Subcutaneous abdominal adipose tissue (tissue), 5 donors: ENCODE results near the gene GLCCI1.
A peak's percentile ranks its signal among the peaks of the same experiment; 100 is the strongest.
"Not testable (repeated sequence)": the region's sequence is repeated elsewhere in the genome, so short reads cannot be mapped to it uniquely, and the experiment has no call there.

Source experiments
- H3K27ac ChIP-seq: one replicate; pipeline ENCODE4 v1.7.0; 2013; ENCODE audit warnings: low read depth, mild to moderate bottlenecking, inconsistent platforms, low read length, moderate library complexity
- H3K27me3 ChIP-seq, 5 donors: one replicate each; pipeline ENCODE4 v1.7.0; 2013; ENCODE audit warnings: low read length in 5 of 5, inconsistent platforms in 1 of 5; ENCODE audit not compliant: control insufficient read depth in 5 of 5, insufficient read depth in 4 of 5
- H3K36me3 ChIP-seq, 5 donors: one replicate each; pipeline ENCODE4 v1.7.0; 2013; ENCODE audit warnings: low read length in 5 of 5; ENCODE audit not compliant: control insufficient read depth in 5 of 5, insufficient read depth in 5 of 5
- H3K4me1 ChIP-seq, 5 donors: one replicate each; pipeline ENCODE4 v1.7.0; 2013; ENCODE audit warnings: low read length in 5 of 5, mild to moderate bottlenecking in 3 of 5, moderate library complexity in 1 of 5; ENCODE audit not compliant: control insufficient read depth in 5 of 5, insufficient read depth in 5 of 5
- H3K4me3 ChIP-seq, 5 donors: one replicate each; pipeline ENCODE4 v1.7.0; 2013; ENCODE audit warnings: low read length in 5 of 5, low read depth in 1 of 5
- H3K9ac ChIP-seq, 5 donors: one replicate each; pipeline ENCODE4 v1.7.0; 2013; ENCODE audit warnings: low read length in 5 of 5, mild to moderate bottlenecking in 4 of 5, moderate library complexity in 3 of 5
- H3K9me3 ChIP-seq, 5 donors: one replicate each; pipeline ENCODE4 v1.7.0; 2013; ENCODE audit warnings: low read length in 5 of 5; ENCODE audit not compliant: control insufficient read depth in 5 of 5
- donor health status: healthy.
- donor health status: healthy.
- donor health status: healthy.
- donor health status: healthy.
- donor health status: healthy.

Gene GLCCI1

DNA sequence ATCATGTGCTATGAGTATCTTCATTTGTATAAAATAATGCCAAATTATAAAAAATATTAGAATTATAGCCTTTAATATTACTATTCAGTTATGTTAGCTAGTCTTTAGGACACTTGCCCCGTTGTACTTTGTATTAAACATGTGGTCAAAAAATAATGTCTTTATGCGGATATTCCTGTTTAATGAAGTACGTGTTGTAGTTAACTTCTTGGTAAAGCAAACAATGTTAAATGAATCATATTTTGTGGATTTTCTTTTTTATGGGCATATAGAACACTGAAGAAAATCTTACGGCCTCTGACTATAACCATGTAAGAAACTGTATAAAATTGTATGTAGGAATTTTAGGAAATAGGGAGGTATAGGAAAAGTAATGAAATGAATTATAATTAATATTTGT is 14.3 kb downstream of the GLCCI1 start:
- no peaks in the 10 kb centered on the region for H3K36me3 ChIP-seq
- H3K27ac ChIP-seq, result no peak overlapping the region
- no peak overlapping the region for H3K9ac ChIP-seq
- no peak overlapping the region for H3K4me3 ChIP-seq
- H3K4me1 ChIP-seq, result peaks cover 0 to 27% (median 1%) of the 10 kb centered on the region in 5 donors
- H3K27me3 ChIP-seq, result no peaks in the 10 kb centered on the region
- H3K9me3 ChIP-seq, result no peaks in the 10 kb centered on the region

DNA sequence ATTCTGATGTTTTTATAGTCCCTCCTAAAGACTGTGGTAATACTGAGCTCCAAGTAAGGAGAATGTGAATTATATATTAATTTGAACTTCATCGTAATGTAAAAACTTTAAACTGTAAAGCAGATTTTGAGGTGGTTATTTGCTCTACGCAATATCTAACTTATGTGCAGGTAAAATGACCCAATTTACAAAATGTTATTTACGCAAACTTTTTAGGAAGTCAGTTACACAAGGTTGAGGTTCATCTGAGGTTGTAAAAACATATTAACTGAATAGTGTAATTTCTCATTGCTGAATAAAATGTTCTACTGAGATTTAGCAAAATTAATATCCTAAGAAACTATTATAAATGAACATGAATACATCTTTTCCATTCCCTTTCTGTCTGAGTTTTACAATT is 15.8 kb downstream of the GLCCI1 start:
- Histone ChIP-seq H3K27ac (no peak overlapping the region), H3K4me3 (no peak overlapping the region), H3K9ac (no peak overlapping the region), H3K36me3 (no peaks in the 10 kb centered on the region), H3K27me3 (no peaks in the 10 kb centered on the region), H3K4me1 (peaks cover 0 to 19% (median 6%) of the 10 kb centered on the region in 5 donors), H3K9me3 (no peaks in the 10 kb centered on the region)

DNA sequence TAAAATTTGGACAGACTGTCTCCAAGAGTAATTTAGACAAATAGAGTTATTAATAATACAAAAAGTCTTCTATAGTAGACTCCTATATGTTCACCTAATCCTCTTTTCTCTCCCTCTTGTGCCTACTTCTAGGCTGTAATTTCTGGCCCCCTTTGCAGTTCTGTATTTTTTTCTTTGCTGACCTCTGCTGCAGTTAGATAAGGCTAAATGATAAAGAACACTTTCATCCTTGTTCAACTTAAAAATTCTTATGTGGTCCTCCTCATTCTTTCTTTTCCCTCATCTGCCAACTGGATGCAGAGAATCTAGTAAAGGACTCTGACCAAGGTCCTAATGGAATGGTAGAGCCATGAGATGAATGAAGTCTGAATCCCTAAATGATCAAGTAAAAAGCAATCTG is 20.1 kb downstream of the GLCCI1 start:
- peaks cover 6 to 27% (median 22%) of the 10 kb centered on the region in 5 donors for H3K9me3 ChIP-seq
- H3K4me1 ChIP-seq, result peaks cover 0 to 26% (median 17%) of the 10 kb centered on the region in 5 donors
- H3K27me3 ChIP-seq, result no peaks in the 10 kb centered on the region
- no peaks in the 10 kb centered on the region for H3K36me3 ChIP-seq
- H3K27ac ChIP-seq, result no peak overlapping the region
- H3K9ac ChIP-seq, result no peak overlapping the region
- no peak overlapping the region for H3K4me3 ChIP-seq

DNA sequence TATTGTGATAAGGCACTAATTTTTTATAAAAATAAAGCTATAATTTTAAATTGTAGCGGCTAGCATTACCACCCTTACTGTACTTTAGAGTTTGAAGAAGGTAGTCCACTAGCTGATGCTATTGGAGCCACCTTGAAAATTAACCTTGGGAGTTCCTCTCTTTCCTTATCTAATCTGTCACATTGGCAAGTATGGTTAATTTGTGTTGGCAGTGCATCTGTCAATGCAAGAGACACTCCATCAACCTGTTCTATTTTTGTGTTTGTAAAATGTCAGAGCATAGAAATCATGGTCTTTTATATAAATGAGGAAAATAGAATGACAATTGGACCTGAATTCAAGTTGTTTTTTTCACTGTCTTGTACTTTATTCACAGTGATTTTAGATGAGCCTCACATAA is 20.5 kb downstream of the GLCCI1 start:
- Histone ChIP-seq H3K27ac (peak overlapping the region; percentile 8), H3K4me1 (peaks cover 0 to 22% (median 17%) of the 10 kb centered on the region in 5 donors), H3K9me3 (peaks cover 6 to 27% (median 23%) of the 10 kb centered on the region in 5 donors), H3K36me3 (no peaks in the 10 kb centered on the region), H3K9ac (peak overlapping the region in 1 of 5 donors; percentile 39), H3K27me3 (no peaks in the 10 kb centered on the region), H3K4me3 (peak overlapping the region in 1 of 5 donors; percentile 40)

DNA sequence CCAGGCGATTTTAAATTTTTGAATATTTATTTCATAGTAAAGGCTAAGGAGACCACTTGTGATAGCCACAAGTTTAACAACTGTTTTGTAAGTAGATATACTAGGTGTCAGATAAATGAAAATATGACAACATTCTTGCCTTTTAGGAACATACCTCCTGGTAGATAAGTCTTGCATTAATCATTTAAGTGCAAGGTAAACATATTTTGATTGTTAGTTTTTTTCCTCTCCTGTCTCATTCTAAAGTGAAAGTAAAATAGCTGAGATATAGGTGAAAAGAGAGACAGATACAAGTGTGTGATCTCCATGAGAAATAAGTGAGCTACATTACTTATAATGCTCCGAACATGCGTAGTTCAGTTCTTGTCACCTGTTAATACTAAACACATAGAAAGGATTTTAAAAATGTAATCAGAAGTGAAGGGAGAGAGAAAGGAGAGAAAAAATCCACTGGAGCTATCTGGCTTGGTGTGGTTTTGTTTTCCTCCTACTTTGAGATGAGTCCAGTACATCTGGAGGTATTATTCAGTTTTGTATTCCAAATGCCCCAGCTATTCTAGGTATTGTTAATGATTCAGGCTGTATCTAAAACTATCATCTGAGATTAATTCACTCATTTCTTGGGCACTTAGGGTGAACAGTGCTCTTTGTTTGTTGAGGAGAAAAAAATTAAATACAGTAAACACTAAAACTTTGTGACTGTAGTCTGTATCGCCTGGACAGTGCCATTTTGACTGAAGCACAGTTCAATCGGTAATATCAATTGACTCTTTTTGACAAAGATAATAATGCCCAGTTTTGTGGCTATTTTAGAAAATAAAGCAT is 21.2 kb downstream of the GLCCI1 start:
- Histone ChIP-seq H3K9ac (peak overlapping the region in 2 of 5 donors; percentile 39 to 54), H3K27me3 (no peaks in the 10 kb centered on the region), H3K9me3 (peaks cover 6 to 30% (median 23%) of the 10 kb centered on the region in 5 donors), H3K4me1 (peaks cover 0 to 17% (median 13%) of the 10 kb centered on the region in 5 donors), H3K4me3 (peak overlapping the region in 3 of 5 donors; percentile 21 to 40 (median 40)), H3K36me3 (no peaks in the 10 kb centered on the region), H3K27ac (peak overlapping the region; percentile 8)

DNA sequence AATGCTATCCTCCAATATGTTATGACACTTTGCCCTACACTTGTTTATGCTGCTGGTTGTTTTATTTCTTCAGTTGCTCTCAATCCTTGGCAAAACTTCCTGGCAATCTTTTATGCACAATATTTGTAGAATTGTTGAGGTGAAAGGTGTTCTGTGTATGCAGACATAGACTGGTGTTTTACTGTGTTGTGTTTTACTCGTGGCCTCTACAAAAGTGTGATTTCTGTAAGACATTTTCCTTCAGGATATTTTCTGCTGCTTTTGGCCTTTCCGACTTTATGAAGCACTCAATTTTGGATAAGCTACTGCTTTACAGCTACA is 21.8 kb downstream of the GLCCI1 start:
- Histone ChIP-seq H3K27me3 (no peaks in the 10 kb centered on the region), H3K9ac (no peak overlapping the region), H3K9me3 (peaks cover 6 to 30% (median 25%) of the 10 kb centered on the region in 5 donors), H3K36me3 (no peaks in the 10 kb centered on the region), H3K27ac (no peak overlapping the region), H3K4me1 (peaks cover 0 to 17% (median 9%) of the 10 kb centered on the region in 5 donors), H3K4me3 (no peak overlapping the region)

DNA sequence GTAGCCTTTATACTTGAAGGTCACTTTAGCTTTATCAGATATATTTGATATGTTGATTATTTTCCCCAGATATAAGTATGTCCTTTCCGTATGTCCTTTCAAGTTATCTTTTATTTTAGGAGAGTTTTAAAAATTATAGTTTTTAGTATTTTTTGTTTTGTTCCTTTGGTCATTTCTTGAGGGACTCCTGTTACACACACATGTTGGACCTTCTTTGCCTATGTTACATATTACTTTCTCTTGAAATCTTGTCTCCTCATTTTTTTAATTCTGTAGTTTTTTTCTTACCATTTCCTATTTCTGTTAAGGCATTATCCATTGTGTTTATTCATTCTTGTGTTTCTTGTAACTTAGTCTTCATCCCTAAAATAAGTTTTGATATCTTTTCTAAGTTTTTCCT is 23.9 kb downstream of the GLCCI1 start:
- Histone ChIP-seq H3K4me1 (peaks cover 0 to 17% (median 9%) of the 10 kb centered on the region in 5 donors), H3K9ac (no peak overlapping the region), H3K27ac (no peak overlapping the region), H3K9me3 (peaks cover 6 to 30% (median 25%) of the 10 kb centered on the region in 5 donors), H3K36me3 (no peaks in the 10 kb centered on the region), H3K27me3 (no peaks in the 10 kb centered on the region), H3K4me3 (no peak overlapping the region)

DNA sequence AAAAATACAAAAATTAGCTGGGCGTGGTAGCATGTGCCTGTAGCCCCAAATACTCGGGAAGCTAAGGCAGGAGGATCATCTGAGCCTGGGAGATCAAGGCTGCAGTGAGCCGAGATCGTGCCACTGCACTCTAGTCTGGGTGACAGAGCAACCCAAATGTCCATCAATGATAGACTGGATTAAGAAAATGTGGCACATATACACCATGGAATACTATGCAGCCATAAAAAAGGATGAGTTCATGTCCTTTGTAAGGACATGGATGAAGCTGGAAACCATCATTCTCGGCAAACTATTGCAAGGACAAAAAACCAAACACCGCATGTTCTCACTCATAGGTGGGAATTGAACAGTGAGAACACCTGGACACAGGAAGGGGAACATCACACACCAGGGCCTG is 26.8 kb downstream of the GLCCI1 start:
- H3K4me1 ChIP-seq, H3K27me3 ChIP-seq, H3K9ac ChIP-seq, H3K27ac ChIP-seq, H3K36me3 ChIP-seq, H3K4me3 ChIP-seq: not testable (repeated sequence)
- peaks cover 6 to 36% (median 25%) of the 10 kb centered on the region in 5 donors for H3K9me3 ChIP-seq

DNA sequence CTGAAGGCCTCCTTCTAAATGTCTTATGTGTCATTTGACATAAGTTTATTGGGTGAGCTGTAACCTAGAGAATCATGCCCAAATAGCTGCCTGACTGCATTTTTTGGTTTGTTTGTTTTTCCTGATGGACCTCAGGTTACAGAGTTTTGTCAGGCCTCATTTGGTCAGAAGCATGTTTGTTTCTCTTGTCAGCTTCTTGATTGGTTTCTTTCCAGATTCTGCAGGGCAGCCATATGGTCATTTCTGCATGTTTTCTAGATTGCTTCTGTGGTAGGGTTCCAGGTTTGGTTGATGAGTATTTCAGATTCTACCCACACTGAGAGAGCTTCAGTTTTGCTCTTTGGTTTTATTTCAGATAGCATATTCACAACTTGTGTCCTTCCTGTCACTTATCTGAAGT is 28.0 kb downstream of the GLCCI1 start:
- Histone ChIP-seq H3K9me3 (peaks cover 6 to 32% (median 23%) of the 10 kb centered on the region in 5 donors), H3K27ac (no peak overlapping the region), H3K9ac (no peak overlapping the region), H3K27me3 (no peaks in the 10 kb centered on the region), H3K36me3 (no peaks in the 10 kb centered on the region), H3K4me3 (no peak overlapping the region), H3K4me1 (no peaks in the 10 kb centered on the region)

DNA sequence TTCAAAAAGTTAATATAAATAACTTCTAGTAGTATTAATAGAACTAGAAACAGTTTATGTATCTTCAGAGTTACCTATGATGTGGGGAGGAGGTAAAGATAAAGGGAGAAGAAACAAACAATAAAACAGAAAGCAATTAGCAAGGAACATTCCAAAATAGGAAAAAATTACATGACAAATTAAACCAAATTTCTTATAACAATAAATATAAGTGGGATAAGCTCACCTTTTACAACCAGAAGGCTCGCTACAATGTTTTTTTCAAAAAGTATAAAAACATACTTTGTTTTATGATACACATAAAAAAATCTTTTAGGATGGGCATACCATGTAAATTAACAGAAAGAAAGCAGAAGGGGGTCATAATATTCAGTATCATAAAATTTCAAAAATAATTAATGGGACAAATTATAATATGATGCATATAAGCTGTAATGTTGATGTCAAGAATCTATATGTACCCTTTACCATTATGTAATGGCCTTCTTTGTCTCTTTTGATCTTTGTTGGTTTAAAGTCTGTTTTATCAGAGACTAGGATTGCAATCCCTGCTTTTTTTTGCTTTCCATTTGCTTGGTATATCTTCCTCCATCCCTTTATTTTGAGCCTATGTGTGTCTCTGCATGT is 31.8 kb downstream of the GLCCI1 start:
- H3K9ac ChIP-seq, result no peak overlapping the region
- H3K4me1 ChIP-seq, result no peaks in the 10 kb centered on the region
- H3K27me3 ChIP-seq, result no peaks in the 10 kb centered on the region
- no peak overlapping the region for H3K27ac ChIP-seq
- H3K4me3 ChIP-seq, result no peak overlapping the region
- H3K36me3 ChIP-seq, result peaks cover 5 to 9% (median 7%) of the 10 kb centered on the region in 5 donors
- peaks cover 0 to 11% (median 0%) of the 10 kb centered on the region in 5 donors for H3K9me3 ChIP-seq
